H1 (cell line): Measurements from ENCODE around the gene FOLR3. TPM values are rescaled to one million over a fixed set of nuclear protein-coding genes. Genes with fewer than 3 reads are reported as not detected.

ENCODE experiments used
- CTCF ChIA-PET: fragments of 300-600 bp; sonication (Branson Sonifier 250); formaldehyde crosslinking; loops from one replicate; lab custom pipeline; 2021; ENCODE audit not compliant: partially characterized antibody; lab: Charles Lee
- POLR2A ChIA-PET: fragments of 300-600 bp; sonication (Branson Sonifier 250); formaldehyde crosslinking; loops from one replicate; lab custom pipeline; 2021; ENCODE audit warnings: inconsistent platforms; ENCODE audit not compliant: partially characterized antibody; lab: Charles Lee
- DNase-seq, 2 experiments: peaks; one replicate each; pipeline versions ENCODE4 v3.0.0 to v3.0.0-alpha.2; 2010 to 2022; ENCODE audit warnings: low spot score in 2 of 2, low read depth in 1 of 2, mixed read lengths in 1 of 2
- FAIRE-seq: peaks from 2 replicates; lab custom pipeline; 2011; peaks lifted over from hg19 to GRCh38; lab: Jason Lieb, UNC
- H2AFZ ChIP-seq: 2 replicates; pipeline ENCODE4 v1.8.1; 2012; ENCODE audit warnings: low read length, inconsistent platforms
- H2AK5ac ChIP-seq: 2 replicates; pipeline ENCODE4 v1.6.1; 2013; ENCODE audit warnings: low read depth, low read length
- H2BK120ac ChIP-seq: replicated peaks from 2 replicates; pipeline ENCODE3; 2013; ENCODE audit warnings: low read depth, low read length, inconsistent platforms
- H2BK12ac ChIP-seq: 2 replicates; pipeline ENCODE4 v1.6.1; 2013; ENCODE audit warnings: low read depth, low read length
- H2BK15ac ChIP-seq: 2 replicates; pipeline ENCODE4 v1.6.1; 2013; ENCODE audit warnings: low read length
- H2BK20ac ChIP-seq: 2 replicates; pipeline ENCODE4 v1.6.1; 2013; ENCODE audit warnings: low read length
- H2BK5ac ChIP-seq: 2 replicates; pipeline ENCODE4 v1.6.1; 2013; ENCODE audit warnings: low read depth, low read length
- H3K14ac ChIP-seq: 2 replicates; pipeline ENCODE4 v1.6.1; 2013; ENCODE audit warnings: inconsistent platforms; ENCODE audit not compliant: insufficient read length
- H3K18ac ChIP-seq: 2 replicates; pipeline ENCODE4 v1.6.1; 2013; ENCODE audit warnings: low read length; ENCODE audit errors: extremely low read depth
- H3K23ac ChIP-seq: 2 replicates; pipeline ENCODE4 v1.6.1; 2013; ENCODE audit warnings: inconsistent platforms; ENCODE audit not compliant: insufficient read length
- H3K23me2 ChIP-seq: 2 replicates; pipeline ENCODE4 v1.6.1; 2013; ENCODE audit warnings: low read depth, low read length
- H3K27ac ChIP-seq: 2 replicates; pipeline ENCODE4 v1.6.1; 2011; ENCODE audit warnings: low read depth, low read length, inconsistent platforms
- H3K27me3 ChIP-seq, 4 experiments: replicated peaks in 1 of 4; 1 replicate in 1 of 4; 2 replicates in 3 of 4; pipeline versions ENCODE4 v1.6.1 to v1.8.1; 2011 to 2013; ENCODE audit warnings: low read length in 3 of 4, mild to moderate bottlenecking in 3 of 4, inconsistent platforms in 2 of 4, mixed read lengths in 2 of 4, moderate library complexity in 1 of 4; ENCODE audit not compliant: control insufficient read depth in 3 of 4, insufficient read depth in 3 of 4; ENCODE audit errors: extremely low read depth in 1 of 4
- H3K36me3 ChIP-seq, 4 experiments: 2 replicates each; pipeline versions ENCODE4 v1.6.1 to v1.8.1; 2011 to 2013; ENCODE audit warnings: mild to moderate bottlenecking in 4 of 4, low read length in 3 of 4, moderate library complexity in 2 of 4, control low read depth in 1 of 4, inconsistent platforms in 1 of 4; ENCODE audit not compliant: insufficient read depth in 4 of 4, control insufficient read depth in 2 of 4
- H3K4ac ChIP-seq: replicated peaks from 2 replicates; pipeline ENCODE3; 2013; ENCODE audit warnings: low read length, low read depth, mixed read lengths, inconsistent platforms; ENCODE audit not compliant: insufficient read length
- H3K4me1 ChIP-seq, 4 experiments: replicated peaks in 1 of 4; 1 replicate in 1 of 4; 2 replicates in 3 of 4; pipeline versions ENCODE4 v1.6.1 to v1.8.1; 2011 to 2013; ENCODE audit warnings: low read length in 3 of 4, inconsistent platforms in 2 of 4, mixed read lengths in 1 of 4; ENCODE audit not compliant: insufficient read depth in 4 of 4, control insufficient read depth in 3 of 4
- H3K4me2 ChIP-seq, 2 experiments: 2 replicates each; pipeline versions ENCODE4 v1.6.1 to v1.8.1; 2011 to 2013; ENCODE audit warnings: low read depth in 2 of 2, low read length in 2 of 2, control low read depth in 1 of 2, inconsistent platforms in 1 of 2, mild to moderate bottlenecking in 1 of 2; ENCODE audit not compliant: insufficient read depth in 1 of 2
- H3K4me3 ChIP-seq, 4 experiments: fragments of 200-600, 300-600 bp in 1 of 4; sonication (generic), shearing (Covaris generic), sonication (Bioruptor Twin) in 1 of 4; 2 replicates each; pipeline versions ENCODE4 v1.5.1 to v1.8.1; 2011 to 2016; ENCODE audit warnings: low read length in 4 of 4, low read depth in 3 of 4, control low read depth in 2 of 4, inconsistent platforms in 2 of 4, mild to moderate bottlenecking in 2 of 4, mixed read lengths in 1 of 4, moderate library complexity in 1 of 4; ENCODE audit not compliant: insufficient read depth in 2 of 4; ENCODE audit errors: extremely low read depth in 1 of 4
- H3K56ac ChIP-seq: replicated peaks from 2 replicates; pipeline ENCODE3; 2013; ENCODE audit warnings: low read depth, mild to moderate bottlenecking, mixed read lengths, low read length, inconsistent platforms; ENCODE audit not compliant: insufficient read length
- H3K79me1 ChIP-seq: 2 replicates; pipeline ENCODE4 v1.6.1; 2013; ENCODE audit warnings: low read depth, low read length, control low read depth
- H3K79me2 ChIP-seq, 2 experiments: 2 replicates each; pipeline versions ENCODE4 v1.6.1 to v1.8.1; 2012 to 2013; ENCODE audit warnings: low read length in 2 of 2, mild to moderate bottlenecking in 2 of 2, inconsistent platforms in 1 of 2; ENCODE audit not compliant: insufficient read depth in 2 of 2, control insufficient read depth in 1 of 2
- H3K9ac ChIP-seq, 4 experiments: replicated peaks in 1 of 4; 1 replicate in 1 of 4; 2 replicates in 3 of 4; pipeline versions ENCODE4 v1.6.1 to v1.8.1; 2011 to 2013; ENCODE audit warnings: low read depth in 3 of 4, low read length in 3 of 4, control low read depth in 2 of 4, mild to moderate bottlenecking in 2 of 4, moderate library complexity in 2 of 4, inconsistent platforms in 1 of 4; ENCODE audit errors: extremely low read depth in 1 of 4
- H3K9me3 ChIP-seq, 2 experiments: 2 replicates each; pipeline versions ENCODE4 v1.6.1 to v1.8.1; 2012 to 2013; ENCODE audit warnings: mild to moderate bottlenecking in 2 of 2, moderate library complexity in 2 of 2, control low read depth in 1 of 2, inconsistent platforms in 1 of 2, low read depth in 1 of 2, low read length in 1 of 2, mixed read lengths in 1 of 2; ENCODE audit not compliant: insufficient read depth in 2 of 2
- H4K20me1 ChIP-seq, 2 experiments: replicated peaks in 1 of 2; 2 replicates each; pipeline versions ENCODE3 to v1.8.1; 2011 to 2013; ENCODE audit warnings: inconsistent platforms in 2 of 2, low read length in 2 of 2, mild to moderate bottlenecking in 1 of 2; ENCODE audit not compliant: insufficient read depth in 2 of 2, control insufficient read depth in 1 of 2
- H4K5ac ChIP-seq: 2 replicates; pipeline ENCODE4 v1.6.1; 2013; ENCODE audit warnings: low read length, low read depth, mixed read lengths, inconsistent platforms; ENCODE audit not compliant: insufficient read length
- H4K8ac ChIP-seq: 2 replicates; pipeline ENCODE4 v1.8.0; 2013; ENCODE audit warnings: mild to moderate bottlenecking, moderate library complexity, low read length, inconsistent platforms; ENCODE audit not compliant: insufficient read depth; ENCODE audit errors: extremely low read depth
- H4K91ac ChIP-seq: replicated peaks from 2 replicates; pipeline ENCODE3; 2013; ENCODE audit warnings: low read length, mixed read lengths, inconsistent platforms; ENCODE audit not compliant: insufficient read length
- ASH2L ChIP-seq: fragments of 200-600, 300-600 bp; sonication (generic); IDR thresholded peaks from one replicate; pipeline ENCODE4 v1.7.1; 2017; ENCODE audit warnings: low read length
- BCL11A ChIP-seq, 2 experiments: IDR thresholded peaks; one replicate each; pipeline ENCODE4 v1.6.1; 2011; ENCODE audit warnings: low read depth in 2 of 2, low read length in 2 of 2, mild to moderate bottlenecking in 2 of 2
- BRCA1 ChIP-seq: IDR thresholded peaks from 2 replicates; pipeline ENCODE4 v1.6.1; 2012; ENCODE audit warnings: low read depth, low read length, improper control_type of control experiment
- CBX8 ChIP-seq: fragments of 300-800, 300-1000 bp; sonication (generic); IDR thresholded peaks from 2 replicates; pipeline ENCODE4 v1.7.1; 2016; ENCODE audit warnings: low read depth, low read length, borderline replicate concordance
- CREB1 ChIP-seq: IDR thresholded peaks from 2 replicates; pipeline ENCODE4 v1.6.1; 2012; ENCODE audit warnings: inconsistent platforms
- JUND ChIP-seq: IDR thresholded peaks from 2 replicates; pipeline ENCODE4 v1.6.1; 2011; ENCODE audit warnings: mild to moderate bottlenecking, improper control_type of control experiment, low read length
- KDM5A ChIP-seq: fragments of 200-600 bp; IDR thresholded peaks from 2 replicates; pipeline ENCODE4 v1.7.1; 2012; ENCODE audit warnings: mild to moderate bottlenecking, low read length, inconsistent platforms, mixed read lengths
- MAFK ChIP-seq: IDR thresholded peaks from 2 replicates; pipeline ENCODE4 v1.6.1; 2012; ENCODE audit warnings: low read depth, mild to moderate bottlenecking, improper control_type of control experiment, low read length
- POLR2AphosphoS5 ChIP-seq: IDR thresholded peaks from 2 replicates; pipeline ENCODE4 v1.6.1; 2011; ENCODE audit warnings: low read depth, low read length
- RXRA ChIP-seq: IDR thresholded peaks from 2 replicates; pipeline ENCODE4 v1.6.1; 2011; ENCODE audit warnings: low read depth, mild to moderate bottlenecking, low read length, moderate library complexity; ENCODE audit not compliant: insufficient read depth
- SIX5 ChIP-seq: IDR thresholded peaks from 2 replicates; pipeline ENCODE4 v1.6.1; 2011; ENCODE audit warnings: mild to moderate bottlenecking, low read depth, low read length
- SP1 ChIP-seq: IDR thresholded peaks from 2 replicates; pipeline ENCODE4 v1.6.1; 2011; ENCODE audit warnings: low read depth, low read length
- TAF7 ChIP-seq: optimal IDR thresholded peaks from 2 replicates; pipeline ENCODE3; 2011; ENCODE audit warnings: low read depth, mild to moderate bottlenecking, inconsistent platforms, low read length, moderate library complexity, borderline replicate concordance
- YY1 ChIP-seq: IDR thresholded peaks from 2 replicates; pipeline ENCODE4 v1.6.1; 2011; ENCODE audit warnings: low read depth, mild to moderate bottlenecking, low read length
- WGBS, 2 experiments: shearing (Covaris generic) in 1 of 2; methylation state at CpG; one replicate each; pipeline versions ENCODE4 v1.1.6 to v1.1.7; 2013 to 2015; ENCODE audit warnings: low lambda C conversion rate in 2 of 2, mixed read lengths in 2 of 2, inconsistent platforms in 1 of 2, low coverage in 1 of 2, missing lambda C conversion rate in 1 of 2; ENCODE audit not compliant: insufficient replicate concordance in 2 of 2, insufficient coverage in 1 of 2, insufficient read length in 1 of 2; ENCODE audit errors: extremely low coverage in 1 of 2, missing lambda C conversion rate in 1 of 2; 5-methylcytosine and 5-hydroxymethylcytosine counted together
- polyA plus RNA-seq, 7 experiments: library from polyadenylated mRNA; depleted of rRNA in 3 of 7; stranded (reverse) in 5 of 7; unstranded in 2 of 7; fragments of >200 nt in 5 of 7; fragments of 200-250 nt in 2 of 7; gene quantifications; 1 replicate in 5 of 7; 2 replicates in 1 of 7; 4 replicates in 1 of 7; pipeline versions ENCODE4 v1.2.1 to v1.2.3, GENCODE V29; 2011 to 2013; ENCODE audit warnings: missing spikeins in 2 of 7, mixed read lengths in 2 of 7
- total RNA-seq: library from RNA; stranded (reverse); fragmentation: NEBNext Ultra II Directional; extraction: Animal tissue kit (Norgen Biotek cat#: 25700); gene quantifications from 2 replicates; pipeline ENCODE4 v1.2.1, GENCODE V29; 2021
- TF ChIP-seq, protein P1 (sequence below): IDR thresholded peaks from 2 replicates; pipeline ENCODE4 v1.6.1; 2012; ENCODE audit warnings: inconsistent platforms

Gene FOLR3
- total and polyA plus RNA-seq, 2 of the 8 experiments (the other 6 are each of a cell fraction or from before 2014, with no cell fraction given) = not detected

DNA sequence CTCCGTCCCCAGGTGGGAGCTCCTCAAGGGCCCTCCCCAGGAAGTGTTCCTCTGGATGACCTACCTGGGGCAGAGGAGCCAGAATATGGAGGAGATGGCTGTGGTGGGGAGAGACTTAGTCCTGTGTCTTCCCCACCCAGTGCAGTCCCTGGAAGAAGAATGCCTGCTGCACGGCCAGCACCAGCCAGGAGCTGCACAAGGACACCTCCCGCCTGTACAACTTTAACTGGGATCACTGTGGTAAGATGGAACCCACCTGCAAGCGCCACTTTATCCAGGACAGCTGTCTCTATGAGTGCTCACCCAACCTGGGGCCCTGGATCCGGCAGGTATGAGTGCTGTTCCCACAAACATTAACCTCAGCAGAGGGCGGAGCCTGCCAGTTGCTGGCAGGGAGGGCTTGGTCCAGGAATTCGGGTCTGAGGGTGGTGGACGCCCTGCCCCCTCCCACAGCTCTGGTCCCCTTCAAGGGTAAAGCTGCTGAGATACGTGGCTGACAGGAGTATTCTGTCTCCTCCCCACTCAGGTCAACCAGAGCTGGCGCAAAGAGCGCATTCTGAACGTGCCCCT is 3.4 kb downstream of the FOLR3 start:
- WGBS, 2 experiments = 88% methylated on average over 11 of the region's 12 CpGs; no CpG with 5 or more reads in 1 of the 2 experiments
- H3K56ac ChIP-seq = no peak overlapping the region
- H3K9ac ChIP-seq = no peak overlapping the region

More for the DNA sequence above, 3.4 kb downstream of the FOLR3 start:
- H3K9me3 ChIP-seq = no peaks in the 10 kb centered on the region
- H3K79me1 ChIP-seq = no peaks in the 10 kb centered on the region
- H4K8ac ChIP-seq = no peak overlapping the region; the same call in 1 of the 2 replicates
- H3K23ac ChIP-seq = no peak overlapping the region
- H2BK120ac ChIP-seq = no peak overlapping the region
- no peaks in the 10 kb centered on the region for H3K23me2 ChIP-seq
- H2BK20ac ChIP-seq = no peak overlapping the region
- H3K27me3 ChIP-seq = no peaks in the 10 kb centered on the region
- TF ChIP-seq KDM5A (no peak), ASH2L (no peak), SP1 (no peak), CREB1 (no peak), BRCA1 (no peak), YY1 (no peak), POLR2AphosphoS5 (no peak), RXRA (no peak), MAFK (no peak), BCL11A (IDR thresholded peaks at IDR 0.05; ENCODE audit: low read depth in 2 of 2, low read length in 2 of 2) (no peak), CBX8 (no peak), JUND (no peak), TAF7 (no peak), SIX5 (no peak)
- TF ChIP-seq, protein P1, sequence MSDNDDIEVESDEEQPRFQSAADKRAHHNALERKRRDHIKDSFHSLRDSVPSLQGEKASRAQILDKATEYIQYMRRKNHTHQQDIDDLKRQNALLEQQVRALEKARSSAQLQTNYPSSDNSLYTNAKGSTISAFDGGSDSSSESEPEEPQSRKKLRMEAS = no peak
- no peaks in the 10 kb centered on the region for H3K36me3 ChIP-seq
- no peak overlapping the region for H3K4me2 ChIP-seq
- H4K20me1 ChIP-seq = no peaks in the 10 kb centered on the region
- H4K91ac ChIP-seq = no peak overlapping the region
- no peak overlapping the region for H2AFZ ChIP-seq
- no peaks in the 10 kb centered on the region for H3K4me1 ChIP-seq
- H3K27ac ChIP-seq = no peak overlapping the region
- H2AK5ac ChIP-seq = no peak overlapping the region
- no peak overlapping the region for H2BK12ac ChIP-seq
- POLR2A ChIA-PET = no interaction called here
- no peak overlapping the region for H4K5ac ChIP-seq
- no peak for FAIRE-seq
- H3K14ac ChIP-seq = no peak overlapping the region
- H3K4me3 ChIP-seq = no peak overlapping the region
- no peak overlapping the region for H3K18ac ChIP-seq
- H2BK15ac ChIP-seq = no peak overlapping the region
- CTCF ChIA-PET = interaction anchor here (0.6 to 3.5 kb wide), 9 partner anchors 8 to 124 kb away, joined by 3 to 13 read pairs (median 3); partner anchors contain the start of gene ANAPC15
- no peaks in the 10 kb centered on the region for H3K79me2 ChIP-seq
- no peak for DNase-seq
- H2BK5ac ChIP-seq = no peak overlapping the region
- no peak overlapping the region for H3K4ac ChIP-seq
